GM12874 (cell line): ENCODE data around the gene METAP1.

ENCODE experiments used
- TF ChIP-seq, protein P1 (sequence below): IDR thresholded peaks from 2 replicates; pipeline ENCODE4 v1.5.1; 2011; ENCODE audit warnings: low read depth, mild to moderate bottlenecking, control low read depth, low read length, moderate library complexity; ENCODE audit not compliant: insufficient read depth

The METAP1 gene

DNA sequence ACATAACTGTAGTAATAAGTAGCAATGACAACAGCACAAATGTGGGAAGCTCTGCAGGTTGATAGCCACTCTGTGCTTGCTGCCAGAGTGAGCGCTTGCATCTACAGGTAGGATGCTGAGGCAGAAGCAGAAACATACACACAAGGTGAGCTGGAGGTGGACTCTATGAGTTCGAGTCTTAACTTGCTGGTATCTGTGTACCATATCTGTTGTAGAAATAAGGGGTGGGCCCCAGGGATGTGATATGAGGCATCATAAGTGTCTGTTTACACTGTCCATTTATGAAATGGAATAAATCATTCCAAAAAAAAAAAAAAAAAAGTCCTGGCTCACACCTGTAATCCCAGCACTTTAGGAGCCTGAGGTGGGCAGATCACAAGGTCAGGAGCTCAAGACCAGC lies 33.8 kb upstream of the METAP1 start:
- TF ChIP-seq, protein P1, sequence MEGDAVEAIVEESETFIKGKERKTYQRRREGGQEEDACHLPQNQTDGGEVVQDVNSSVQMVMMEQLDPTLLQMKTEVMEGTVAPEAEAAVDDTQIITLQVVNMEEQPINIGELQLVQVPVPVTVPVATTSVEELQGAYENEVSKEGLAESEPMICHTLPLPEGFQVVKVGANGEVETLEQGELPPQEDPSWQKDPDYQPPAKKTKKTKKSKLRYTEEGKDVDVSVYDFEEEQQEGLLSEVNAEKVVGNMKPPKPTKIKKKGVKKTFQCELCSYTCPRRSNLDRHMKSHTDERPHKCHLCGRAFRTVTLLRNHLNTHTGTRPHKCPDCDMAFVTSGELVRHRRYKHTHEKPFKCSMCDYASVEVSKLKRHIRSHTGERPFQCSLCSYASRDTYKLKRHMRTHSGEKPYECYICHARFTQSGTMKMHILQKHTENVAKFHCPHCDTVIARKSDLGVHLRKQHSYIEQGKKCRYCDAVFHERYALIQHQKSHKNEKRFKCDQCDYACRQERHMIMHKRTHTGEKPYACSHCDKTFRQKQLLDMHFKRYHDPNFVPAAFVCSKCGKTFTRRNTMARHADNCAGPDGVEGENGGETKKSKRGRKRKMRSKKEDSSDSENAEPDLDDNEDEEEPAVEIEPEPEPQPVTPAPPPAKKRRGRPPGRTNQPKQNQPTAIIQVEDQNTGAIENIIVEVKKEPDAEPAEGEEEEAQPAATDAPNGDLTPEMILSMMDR: no peak

DNA sequence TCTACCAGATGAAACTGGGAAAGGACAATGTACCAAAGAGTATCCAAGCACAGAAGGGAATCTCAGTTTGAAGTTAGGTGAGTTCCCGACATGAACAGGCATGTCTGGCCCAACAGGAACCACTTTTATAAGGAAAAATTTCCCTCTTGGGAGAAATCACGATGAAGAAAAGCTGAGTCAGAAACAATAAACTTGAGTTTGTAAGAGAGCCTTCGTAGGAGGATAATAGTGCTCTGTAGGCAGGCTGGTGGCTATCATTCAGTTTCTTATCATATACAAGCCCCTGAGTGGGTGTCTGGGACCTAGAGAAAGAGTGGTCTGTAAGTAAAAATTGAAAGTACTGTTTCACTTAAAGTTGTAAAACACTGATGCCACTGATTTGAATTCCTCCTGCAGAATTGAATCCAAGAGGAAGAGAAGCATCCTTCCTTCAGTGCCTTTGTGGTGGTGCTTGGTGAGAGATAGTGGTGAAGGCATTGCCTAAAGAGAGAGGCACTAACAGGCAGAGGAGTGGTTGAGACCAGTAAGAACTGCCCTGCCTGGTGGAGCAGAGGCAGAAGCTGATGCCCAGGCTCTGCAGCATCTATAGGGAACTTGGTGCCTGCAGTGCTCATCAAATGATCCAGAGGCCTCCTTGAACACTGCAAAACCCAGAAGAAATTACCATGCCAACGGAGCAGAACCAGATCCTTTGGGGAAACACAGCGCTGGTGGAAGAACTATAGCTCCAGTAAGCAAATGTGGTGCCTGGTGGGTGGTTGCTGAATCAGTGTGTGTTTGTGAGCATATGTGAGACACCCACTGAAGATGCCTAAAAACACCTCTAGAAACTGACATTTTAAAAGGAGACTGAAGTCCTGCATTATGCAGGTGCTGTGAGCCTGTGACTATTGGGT lies 31.7 kb upstream of the METAP1 start:
- TF ChIP-seq, protein P1: no peak

DNA sequence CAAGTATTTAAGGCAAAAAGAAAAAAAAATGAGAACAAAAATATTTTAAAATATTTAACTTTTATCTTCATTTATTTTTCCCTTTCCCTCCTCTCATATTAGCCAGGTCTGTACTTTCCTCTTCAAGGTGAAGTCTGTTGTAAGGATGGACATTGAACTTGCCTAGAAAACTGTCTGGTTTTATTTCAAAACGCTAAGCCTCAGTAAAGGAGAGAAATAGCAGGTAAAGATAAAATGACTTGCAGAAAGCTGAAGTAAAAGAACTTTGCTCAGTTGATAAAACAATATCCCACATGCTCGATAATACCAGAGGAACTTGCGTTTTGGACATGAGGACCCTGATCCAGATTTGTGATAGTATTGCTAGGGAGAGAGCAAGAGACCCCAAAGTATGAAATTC lies 28.6 kb upstream of the METAP1 start:
- TF ChIP-seq, protein P1: no peak

DNA sequence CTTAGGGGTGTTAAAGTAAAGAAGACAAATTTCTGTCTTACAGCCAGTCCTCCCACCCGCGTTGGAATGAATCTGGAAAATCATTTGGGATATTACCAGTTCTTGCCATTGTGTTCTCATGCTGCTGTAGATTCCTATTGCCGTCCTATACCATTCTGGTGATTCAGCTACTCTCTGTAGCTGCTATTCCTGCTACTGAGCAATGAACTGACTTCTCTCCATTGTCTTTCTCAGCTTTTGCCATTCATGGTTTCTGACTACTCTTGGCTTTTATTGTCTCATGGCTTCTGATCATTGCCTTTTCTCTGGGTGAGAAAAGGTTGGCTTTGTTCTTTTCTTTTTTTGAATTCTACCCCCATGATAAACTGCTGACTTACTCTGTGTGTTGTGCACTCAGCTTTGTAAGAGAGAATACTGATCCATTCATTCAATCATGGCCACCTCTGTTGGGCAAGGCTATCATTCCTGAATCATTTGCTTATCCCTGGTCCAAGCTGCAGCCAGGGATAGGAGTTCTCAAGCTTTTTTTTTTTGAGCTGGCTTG lies 27.7 kb upstream of the METAP1 start:
- TF ChIP-seq, protein P1: no peak

DNA sequence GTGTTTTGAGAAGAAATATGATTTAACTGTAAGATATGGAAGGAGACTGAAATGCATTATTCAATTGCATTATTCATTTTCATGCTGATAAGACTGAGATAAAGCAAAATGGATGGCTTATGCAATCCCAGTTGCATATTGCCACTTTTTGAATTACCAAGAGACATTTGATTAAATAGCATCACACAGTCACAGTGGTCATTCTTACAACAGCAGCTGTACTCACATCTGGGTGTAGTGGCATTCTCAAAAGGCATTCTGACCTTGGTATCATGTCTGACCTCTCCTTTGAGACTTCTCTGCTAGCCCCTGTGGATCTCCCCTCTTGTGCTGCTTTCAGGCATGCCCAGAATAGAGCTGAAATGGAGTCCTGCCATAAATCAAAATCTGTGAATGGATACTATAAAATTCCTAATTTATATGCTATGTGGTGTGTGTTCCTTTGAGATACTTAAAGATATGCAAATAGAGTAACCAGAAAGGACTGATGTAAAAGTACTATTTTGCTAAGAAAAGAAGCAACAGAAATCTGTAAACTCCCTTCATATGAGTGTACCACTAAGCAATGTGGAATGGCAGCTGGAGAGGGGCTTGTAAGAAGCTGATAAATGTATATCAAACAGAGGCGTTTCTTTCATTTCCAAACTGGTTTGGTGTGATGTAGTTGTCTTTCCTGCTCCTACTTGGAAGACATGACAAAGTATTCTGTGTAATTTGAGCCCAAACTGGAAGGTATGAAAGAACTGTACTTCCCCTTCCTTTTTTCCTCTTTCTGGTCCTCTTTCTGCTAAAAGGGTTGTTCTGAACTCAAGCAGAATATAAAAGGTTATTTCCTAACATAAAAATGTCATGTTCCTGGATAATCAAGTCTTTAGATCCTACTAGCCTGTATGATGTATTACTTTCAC lies 25.4 kb upstream of the METAP1 start:
- TF ChIP-seq, protein P1: no peak

DNA sequence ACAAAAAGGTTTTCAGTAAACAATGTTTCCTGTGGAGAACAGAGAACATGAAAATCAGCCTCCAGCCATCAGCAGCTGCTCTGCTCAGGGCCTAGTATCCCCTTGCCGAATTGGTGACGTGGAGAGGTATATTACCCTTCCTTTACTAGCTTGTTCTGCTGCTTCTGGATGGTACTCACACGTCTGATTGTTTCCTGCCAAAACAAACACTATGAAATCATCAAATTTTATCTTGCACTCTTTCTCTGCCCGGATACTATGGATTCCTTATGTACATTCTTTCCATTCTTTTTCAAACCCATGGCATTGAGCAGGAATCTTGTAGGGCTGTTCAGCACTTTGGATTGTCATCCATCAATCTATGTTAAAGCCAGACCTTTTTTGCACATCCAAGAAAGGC lies 18.8 kb upstream of the METAP1 start:
- TF ChIP-seq, protein P1: no peak

DNA sequence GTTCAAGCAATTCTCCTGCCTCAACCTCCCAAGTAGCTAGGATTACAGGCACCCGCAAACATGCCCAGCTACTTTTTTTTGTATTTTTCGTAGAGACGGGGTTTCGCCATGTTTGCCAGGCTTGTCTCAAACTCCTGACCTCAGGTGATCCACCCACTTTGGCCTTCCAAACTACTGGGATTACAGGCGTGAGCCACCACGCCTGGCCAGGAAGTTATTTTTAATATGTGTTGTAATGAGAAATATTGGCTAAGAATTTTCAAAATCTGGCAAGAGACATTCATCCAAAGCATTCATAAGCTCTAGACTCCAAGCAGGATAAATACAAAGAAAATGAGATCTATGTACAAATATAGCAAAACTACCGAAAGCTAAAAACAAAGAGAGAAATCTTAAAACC lies 18.0 kb upstream of the METAP1 start:
- TF ChIP-seq, protein P1: no peak
